Measurements from ENCODE around the gene INS.

Gene INS

DNA sequence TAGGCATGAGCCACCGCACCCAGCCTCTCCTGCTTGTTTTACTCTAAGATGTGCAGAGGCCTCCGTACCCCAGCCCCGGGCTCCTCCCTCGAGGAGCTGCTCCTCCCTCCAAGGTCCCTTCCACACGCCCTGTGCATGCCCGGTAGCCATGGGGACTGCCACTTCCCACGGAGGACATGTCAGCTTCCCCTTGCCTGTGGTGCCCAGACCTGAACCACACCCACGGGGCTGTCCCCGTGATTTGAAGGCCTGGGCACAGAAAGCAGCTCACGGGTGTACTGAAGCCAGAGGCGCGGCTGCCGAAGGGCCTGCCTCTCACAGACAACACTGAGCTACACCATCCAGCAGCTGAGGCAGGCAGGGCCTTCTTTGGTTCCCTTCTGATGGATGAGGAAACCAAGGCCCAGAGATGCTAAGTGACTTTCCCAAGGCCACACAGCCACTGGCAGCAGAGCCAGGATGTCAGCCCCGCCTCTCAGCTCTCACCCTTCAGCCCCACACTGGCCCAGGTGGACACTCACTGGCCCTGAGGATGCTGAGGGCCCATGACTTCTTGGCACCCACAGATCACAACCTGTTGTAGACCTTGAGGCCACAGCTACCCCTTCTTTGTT, 7.3 kb downstream of the INS start:
- Mint-ChIP-seq H3K27me3 (peaks cover 10% of the 10 kb centered on the region), H3K9me3 (ENCODE audit: low read depth) (no peaks in the 10 kb centered on the region), H3K27ac (no peak overlapping the region), H3K4me3 (no peak overlapping the region), H3K36me3 (no peaks in the 10 kb centered on the region), H3K4me1 (ENCODE audit: low read depth) (peaks cover 6% of the 10 kb centered on the region)

DNA sequence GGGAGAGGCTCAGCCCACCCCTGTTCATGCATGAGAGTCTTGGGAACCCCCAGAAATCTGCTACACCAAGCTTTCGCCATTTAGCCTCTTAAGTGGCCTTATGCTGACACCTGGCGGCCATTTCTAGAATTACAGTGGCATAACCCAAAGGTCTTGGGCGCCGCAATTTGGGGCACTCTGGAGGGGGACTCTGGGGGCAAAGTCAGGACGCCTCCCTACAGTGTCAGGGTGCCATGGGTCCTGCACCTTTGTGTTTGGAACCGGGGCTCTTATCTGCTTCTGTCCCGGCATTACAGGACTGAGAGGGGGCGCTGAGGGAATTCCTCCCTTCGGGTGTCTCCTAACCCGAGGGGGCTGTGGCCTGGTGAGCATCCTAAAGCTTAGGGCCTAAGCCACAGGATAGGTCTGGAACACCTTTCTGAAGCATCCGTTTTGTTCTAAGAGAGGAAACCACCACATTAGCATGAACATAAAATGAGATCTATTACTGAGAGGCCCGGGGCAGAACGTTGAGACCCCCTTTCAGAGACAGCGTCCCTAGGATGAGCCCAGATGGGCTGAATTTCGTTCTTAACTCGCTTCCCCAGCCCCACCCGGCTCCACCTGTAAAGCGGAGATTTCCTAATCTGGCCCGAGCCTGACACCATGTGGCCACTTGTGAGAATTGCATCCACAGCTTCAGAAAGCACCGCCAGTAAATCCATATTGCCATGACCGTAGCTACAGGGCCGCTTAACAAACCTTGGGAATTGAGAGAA, 9.3 kb downstream of the INS start:
- H3K4me3 Mint-ChIP-seq, result peak overlapping the region; percentile 5
- no peak overlapping the region for H3K27ac Mint-ChIP-seq
- H3K9me3 Mint-ChIP-seq (ENCODE audit: low read depth), result no peaks in the 10 kb centered on the region
- H3K36me3 Mint-ChIP-seq, result no peaks in the 10 kb centered on the region
- peaks cover 19% of the 10 kb centered on the region for H3K27me3 Mint-ChIP-seq
- peaks cover 6% of the 10 kb centered on the region for H3K4me1 Mint-ChIP-seq (ENCODE audit: low read depth)

- no peak overlapping the region for H3K27ac Mint-ChIP-seq
- no peaks in the 10 kb centered on the region for H3K36me3 Mint-ChIP-seq
Observed at GRCh38 chr11:2149864-2150847, 10.9 kb downstream of the INS start.

GRCh38 chr11:2149460-2149859, 11.5 kb downstream of the INS start:
- Mint-ChIP-seq H3K27ac (no peak overlapping the region), H3K4me1 (ENCODE audit: low read depth) (peaks cover 7% of the 10 kb centered on the region), H3K36me3 (no peaks in the 10 kb centered on the region), H3K4me3 (no peak overlapping the region), H3K9me3 (ENCODE audit: low read depth) (no peaks in the 10 kb centered on the region), H3K27me3 (peaks cover 26% of the 10 kb centered on the region)

More at GRCh38 chr11:2149864-2150847, 10.9 kb downstream of the INS start:
- Mint-ChIP-seq H3K9me3 (ENCODE audit: low read depth) (no peaks in the 10 kb centered on the region), H3K4me1 (ENCODE audit: low read depth) (peaks cover 6% of the 10 kb centered on the region), H3K4me3 (no peak overlapping the region), H3K27me3 (peaks cover 26% of the 10 kb centered on the region)

DNA sequence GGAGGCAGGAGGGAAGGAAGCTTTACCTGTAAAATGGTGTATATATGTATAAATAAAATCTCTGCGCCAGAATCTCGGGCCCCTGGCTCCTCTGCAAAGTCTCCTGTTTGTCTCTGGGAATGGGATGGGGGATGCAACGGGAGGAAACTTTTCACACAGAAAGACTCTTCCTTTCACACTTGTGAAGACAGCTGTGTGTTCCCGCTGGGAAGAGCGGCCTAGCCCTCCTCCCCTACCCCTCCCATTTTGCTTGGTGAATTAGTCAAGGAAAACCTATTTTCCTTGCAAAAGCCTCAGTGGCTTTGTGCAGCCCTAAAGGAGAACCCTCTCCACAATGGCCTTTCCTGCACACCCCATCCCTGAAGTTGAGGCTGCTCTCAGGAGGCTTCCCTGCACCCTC, 12.4 kb downstream of the INS start:
- Mint-ChIP-seq H3K27me3 (peaks cover 27% of the 10 kb centered on the region), H3K4me1 (ENCODE audit: low read depth) (peaks cover 9% of the 10 kb centered on the region), H3K9me3 (ENCODE audit: low read depth) (no peaks in the 10 kb centered on the region), H3K27ac (no peak overlapping the region), H3K36me3 (no peaks in the 10 kb centered on the region), H3K4me3 (no peak overlapping the region)

GRCh38 chr11:2147391-2147790, 13.6 kb downstream of the INS start:
- peaks cover 21% of the 10 kb centered on the region for H3K4me1 Mint-ChIP-seq (ENCODE audit: low read depth)
- no peak overlapping the region for H3K4me3 Mint-ChIP-seq
- no peaks in the 10 kb centered on the region for H3K9me3 Mint-ChIP-seq (ENCODE audit: low read depth)
- no peaks in the 10 kb centered on the region for H3K36me3 Mint-ChIP-seq
- H3K27me3 Mint-ChIP-seq, result peaks cover 35% of the 10 kb centered on the region
- H3K27ac Mint-ChIP-seq, result no peak overlapping the region

DNA sequence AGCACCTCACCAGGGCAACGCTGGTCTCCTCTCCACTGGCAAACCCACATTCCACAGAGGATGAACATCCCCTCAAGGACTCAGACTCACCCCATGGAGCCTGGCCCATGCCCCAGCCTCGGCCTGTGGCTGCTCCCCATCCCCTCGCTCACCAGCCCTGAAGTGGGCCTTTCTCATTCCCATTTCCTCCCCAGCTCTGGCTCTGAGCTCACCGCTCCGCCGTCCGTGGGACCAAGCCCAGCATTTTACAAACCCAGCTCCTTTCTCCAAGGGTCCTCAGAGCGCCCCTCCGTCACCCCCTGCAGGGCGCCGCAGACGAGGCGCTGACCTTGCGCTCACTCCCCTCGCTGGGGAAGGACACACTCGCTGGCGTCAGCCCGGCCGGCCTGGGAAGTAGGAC, 15.0 kb downstream of the INS start:
- no peak overlapping the region for H3K27ac Mint-ChIP-seq
- H3K9me3 Mint-ChIP-seq (ENCODE audit: low read depth), result no peaks in the 10 kb centered on the region
- no peaks in the 10 kb centered on the region for H3K36me3 Mint-ChIP-seq
- H3K4me1 Mint-ChIP-seq (ENCODE audit: low read depth), result peaks cover 25% of the 10 kb centered on the region
- peaks cover 44% of the 10 kb centered on the region for H3K27me3 Mint-ChIP-seq
- H3K4me3 Mint-ChIP-seq, result no peak overlapping the region

GRCh38 chr11:2144544-2145248, 16.3 kb downstream of the INS start:
- Mint-ChIP-seq H3K4me1 (ENCODE audit: low read depth) (peaks cover 28% of the 10 kb centered on the region), H3K9me3 (ENCODE audit: low read depth) (no peaks in the 10 kb centered on the region), H3K36me3 (no peaks in the 10 kb centered on the region), H3K27me3 (peaks cover 36% of the 10 kb centered on the region), H3K4me3 (no peak overlapping the region), H3K27ac (no peak overlapping the region)

- peaks cover 28% of the 10 kb centered on the region for H3K4me1 Mint-ChIP-seq (ENCODE audit: low read depth)
- H3K4me3 Mint-ChIP-seq, result peak overlapping the region; percentile 76
- no peaks in the 10 kb centered on the region for H3K36me3 Mint-ChIP-seq
- peaks cover 36% of the 10 kb centered on the region for H3K27me3 Mint-ChIP-seq
- no peaks in the 10 kb centered on the region for H3K9me3 Mint-ChIP-seq (ENCODE audit: low read depth)
- no peak overlapping the region for H3K27ac Mint-ChIP-seq
Observed at GRCh38 chr11:2143799-2144543, 17.0 kb downstream of the INS start.

- Mint-ChIP-seq H3K4me1 (ENCODE audit: low read depth) (peaks cover 28% of the 10 kb centered on the region), H3K27me3 (peaks cover 33% of the 10 kb centered on the region), H3K36me3 (no peaks in the 10 kb centered on the region), H3K9me3 (ENCODE audit: low read depth) (no peaks in the 10 kb centered on the region), H3K4me3 (peak overlapping the region; percentile 76), H3K27ac (no peak overlapping the region)
Observed at GRCh38 chr11:2143477-2143798, 17.6 kb downstream of the INS start.

- peak overlapping the region; percentile 82 for H3K4me3 Mint-ChIP-seq
- peaks cover 30% of the 10 kb centered on the region for H3K4me1 Mint-ChIP-seq (ENCODE audit: low read depth)
- no peaks in the 10 kb centered on the region for H3K36me3 Mint-ChIP-seq
- peak overlapping the region; percentile 68 for H3K27ac Mint-ChIP-seq
- peaks cover 32% of the 10 kb centered on the region for H3K27me3 Mint-ChIP-seq
- H3K9me3 Mint-ChIP-seq (ENCODE audit: low read depth), result no peaks in the 10 kb centered on the region
Observed at GRCh38 chr11:2142762-2143202, 18.2 kb downstream of the INS start.

- Mint-ChIP-seq H3K9me3 (ENCODE audit: low read depth) (no peaks in the 10 kb centered on the region), H3K27me3 (peaks cover 32% of the 10 kb centered on the region), H3K36me3 (no peaks in the 10 kb centered on the region), H3K4me3 (no peak overlapping the region), H3K4me1 (ENCODE audit: low read depth) (peaks cover 30% of the 10 kb centered on the region), H3K27ac (no peak overlapping the region)
Observed at GRCh38 chr11:2142300-2142759, 18.7 kb downstream of the INS start.

DNA sequence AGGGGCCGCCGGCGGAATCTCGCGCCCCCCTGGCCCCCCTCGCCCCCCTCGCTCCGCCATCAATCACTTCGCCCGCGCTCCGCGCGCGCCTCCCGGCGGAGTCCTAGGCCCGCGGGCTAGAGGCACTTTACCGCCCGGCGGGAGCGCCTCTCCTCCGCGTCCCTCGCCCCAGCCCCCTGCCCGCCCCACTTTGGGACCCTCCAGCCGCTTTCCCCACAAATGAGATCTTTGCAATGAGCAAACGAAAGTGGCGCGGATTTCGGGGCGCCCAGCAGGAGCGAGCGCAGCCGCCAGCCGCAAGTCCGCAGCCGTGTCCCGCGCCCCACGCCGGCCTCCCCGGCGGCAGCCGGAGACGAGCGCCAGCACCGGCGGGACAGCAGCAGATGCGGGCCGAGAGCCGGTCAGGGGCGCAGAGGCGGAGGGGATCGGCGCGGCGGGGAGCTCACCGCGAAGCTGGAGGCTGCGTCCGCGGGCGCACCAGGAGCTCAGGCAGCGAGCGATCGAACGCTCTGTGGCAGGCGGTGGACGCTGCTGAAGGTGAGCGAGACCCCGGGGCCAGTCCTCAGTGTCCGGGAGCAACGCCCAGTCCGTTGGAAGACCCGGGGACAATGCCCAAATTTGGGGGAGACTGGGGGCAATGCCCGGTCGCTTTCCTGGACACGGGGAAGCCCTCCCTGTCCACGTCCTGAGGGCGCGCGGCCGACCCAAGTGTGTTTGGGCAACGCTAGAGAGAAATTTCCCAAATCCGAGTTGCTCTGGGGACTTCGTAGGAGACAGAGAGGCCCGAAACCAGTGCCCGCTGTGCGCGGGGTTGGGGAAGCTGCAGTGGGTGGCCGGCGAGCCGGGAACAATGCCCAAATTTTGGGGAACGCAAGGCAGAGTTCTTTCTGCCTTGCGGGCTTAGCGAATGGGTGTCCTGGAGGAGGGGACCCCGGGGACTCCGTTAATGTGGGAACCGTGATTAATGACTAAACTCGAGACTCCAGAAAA, 20.3 kb downstream of the INS start:
- Mint-ChIP-seq H3K9me3 (ENCODE audit: low read depth) (no peaks in the 10 kb centered on the region), H3K4me1 (ENCODE audit: low read depth) (peaks cover 32% of the 10 kb centered on the region), H3K4me3 (no peak overlapping the region), H3K27me3 (peaks cover 26% of the 10 kb centered on the region), H3K27ac (no peak overlapping the region), H3K36me3 (no peaks in the 10 kb centered on the region)
